ENCODE data around the gene CDKAL1.

CDKAL1 gene

GRCh38 chr6:21110684-21111083 is 576.4 kb downstream of the CDKAL1 start:
- no peak for DNase-seq (ENCODE audit: low spot score)

GRCh38 chr6:21111093-21111725 is 577.0 kb downstream of the CDKAL1 start:
- no peak for DNase-seq (ENCODE audit: low spot score)

- DNase-seq (ENCODE audit: low spot score): no peak
Observed at GRCh38 chr6:21115111-21115510, 580.9 kb downstream of the CDKAL1 start.

DNA sequence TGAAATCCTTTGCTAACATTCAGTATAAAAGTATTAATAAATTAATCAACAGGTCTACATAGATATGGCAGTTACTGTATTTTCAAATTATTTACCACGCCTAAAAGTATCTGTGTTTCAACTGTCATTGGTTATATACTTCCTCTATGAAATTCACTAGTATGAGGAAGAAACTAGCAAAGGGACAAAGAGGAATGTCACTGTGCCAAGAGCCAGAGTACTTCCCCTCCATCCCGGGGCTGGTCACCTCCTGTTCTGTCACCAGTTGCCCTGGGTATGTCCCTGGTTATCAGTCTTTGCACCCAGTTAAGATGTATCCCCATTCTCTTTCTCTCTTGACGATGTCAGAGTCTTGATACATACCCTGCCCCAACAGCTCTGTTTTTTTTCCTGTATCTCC is 582.5 kb downstream of the CDKAL1 start:
- DNase-seq (ENCODE audit: low spot score): no peak

GRCh38 chr6:21118216-21118780 is 584.0 kb downstream of the CDKAL1 start:
- DNase-seq (ENCODE audit: low spot score): no peak

GRCh38 chr6:21121636-21122136 is 587.4 kb downstream of the CDKAL1 start:
- DNase-seq (ENCODE audit: low spot score): no peak

DNA sequence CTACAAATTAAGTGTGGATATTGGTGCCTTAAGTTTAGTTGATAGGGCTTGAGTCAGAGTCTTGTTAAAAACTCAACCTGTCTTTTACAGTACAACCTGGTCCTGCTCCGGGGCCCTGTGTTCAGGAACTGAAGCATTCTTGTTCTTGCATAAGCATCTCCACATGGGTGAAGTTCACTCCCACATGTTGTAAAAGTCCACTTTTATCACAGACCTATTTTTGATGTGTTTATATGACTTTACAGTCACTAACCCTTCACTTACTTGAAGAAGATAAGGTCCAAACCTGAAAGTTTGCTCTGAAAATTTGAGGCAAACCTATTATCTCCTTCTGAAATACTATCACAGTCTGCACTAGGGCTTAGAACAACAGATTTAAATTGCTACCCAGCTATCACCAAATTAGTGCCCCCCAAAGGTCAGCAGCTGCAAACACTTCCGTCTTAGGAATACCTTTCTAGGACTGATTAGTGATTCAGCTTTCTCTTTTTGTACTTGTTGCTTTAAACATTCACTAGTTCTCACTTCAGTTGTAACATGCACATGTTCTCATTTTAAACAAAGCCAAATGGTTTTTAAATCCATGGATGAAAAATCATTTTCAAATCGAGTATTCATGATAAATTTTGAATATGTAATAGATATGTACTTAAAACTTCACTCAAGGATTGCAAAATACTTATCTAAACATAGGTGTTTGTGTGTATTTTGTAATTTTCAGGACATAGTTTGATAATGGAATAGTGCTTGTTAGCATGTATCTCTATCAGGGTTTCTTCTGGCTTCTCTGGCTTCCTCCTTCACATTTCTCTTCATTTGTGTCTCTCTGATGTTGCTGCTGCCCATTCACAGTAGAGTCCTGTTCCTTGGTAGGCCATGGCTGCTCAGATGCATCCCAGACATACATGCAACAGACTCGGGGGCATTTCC is 589.5 kb downstream of the CDKAL1 start:
- no peak for DNase-seq (ENCODE audit: low spot score)

DNA sequence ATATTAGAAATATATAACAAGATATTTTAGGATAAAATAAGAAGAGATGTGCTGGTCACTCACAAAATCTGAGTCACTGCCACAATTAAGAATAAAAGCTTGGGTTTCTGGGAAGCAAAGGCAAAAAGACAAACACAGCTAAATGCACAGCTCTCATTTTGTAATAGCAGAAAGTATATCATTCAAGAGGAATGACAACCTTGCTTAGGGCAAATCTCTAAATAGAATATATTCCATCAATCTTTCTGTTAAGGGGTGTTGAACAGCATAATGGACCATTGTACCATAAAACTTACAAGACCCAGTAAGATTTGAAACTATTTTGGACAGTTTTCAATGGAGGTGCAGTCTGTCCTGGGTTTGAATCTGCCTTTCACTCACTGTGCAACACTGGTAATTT is 594.3 kb downstream of the CDKAL1 start:
- no peak for DNase-seq (ENCODE audit: low spot score)

DNA sequence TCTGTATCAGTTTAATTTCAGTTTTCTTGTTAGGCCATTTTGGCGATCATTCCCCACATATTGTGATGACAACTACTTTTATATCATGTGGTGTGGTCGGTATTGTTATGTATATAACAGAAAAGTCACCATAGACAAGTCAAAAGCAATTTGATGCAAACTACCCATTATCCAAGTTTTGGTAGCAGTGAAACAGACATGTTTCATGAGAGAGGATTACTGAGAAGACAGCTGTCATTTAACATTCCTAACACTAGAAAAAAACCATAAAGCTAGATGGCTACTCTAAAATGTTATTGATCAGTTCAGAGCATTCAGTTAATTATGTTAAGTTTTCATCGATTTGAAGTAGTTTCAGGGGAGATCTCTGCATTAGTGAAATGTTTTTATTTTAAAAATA is 597.1 kb downstream of the CDKAL1 start:
- DNase-seq (ENCODE audit: low spot score): no peak

- DNase-seq (ENCODE audit: low spot score): no peak
Observed at GRCh38 chr6:21132446-21132845, 598.2 kb downstream of the CDKAL1 start.

- DNase-seq (ENCODE audit: low spot score): no peak
Observed at GRCh38 chr6:21132856-21133838, 598.9 kb downstream of the CDKAL1 start.

DNA sequence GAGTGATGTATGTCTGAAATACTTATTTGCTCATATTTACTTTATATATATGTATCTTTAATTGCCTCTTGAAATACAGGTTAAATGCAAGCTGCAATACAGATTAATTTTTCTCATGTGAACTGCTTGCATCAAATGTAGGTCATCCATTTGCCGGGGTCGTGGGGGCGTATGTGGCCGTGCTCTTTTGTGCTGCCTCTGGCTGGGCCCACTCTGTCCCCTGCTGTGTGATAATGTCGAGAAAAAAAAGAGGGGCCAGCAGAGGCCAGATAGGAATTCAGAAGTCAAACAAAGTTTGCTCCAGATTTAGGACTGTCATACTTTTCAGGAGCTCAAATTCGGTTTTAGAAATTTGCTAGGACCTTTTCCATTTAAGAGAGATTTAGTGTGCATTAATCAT is 599.6 kb downstream of the CDKAL1 start:
- DNase-seq (ENCODE audit: low spot score): no peak

GRCh38 chr6:21134356-21134755 is 600.1 kb downstream of the CDKAL1 start:
- DNase-seq (ENCODE audit: low spot score): no peak

GRCh38 chr6:21135484-21136013 is 601.3 kb downstream of the CDKAL1 start:
- no peak for DNase-seq (ENCODE audit: low spot score)

DNA sequence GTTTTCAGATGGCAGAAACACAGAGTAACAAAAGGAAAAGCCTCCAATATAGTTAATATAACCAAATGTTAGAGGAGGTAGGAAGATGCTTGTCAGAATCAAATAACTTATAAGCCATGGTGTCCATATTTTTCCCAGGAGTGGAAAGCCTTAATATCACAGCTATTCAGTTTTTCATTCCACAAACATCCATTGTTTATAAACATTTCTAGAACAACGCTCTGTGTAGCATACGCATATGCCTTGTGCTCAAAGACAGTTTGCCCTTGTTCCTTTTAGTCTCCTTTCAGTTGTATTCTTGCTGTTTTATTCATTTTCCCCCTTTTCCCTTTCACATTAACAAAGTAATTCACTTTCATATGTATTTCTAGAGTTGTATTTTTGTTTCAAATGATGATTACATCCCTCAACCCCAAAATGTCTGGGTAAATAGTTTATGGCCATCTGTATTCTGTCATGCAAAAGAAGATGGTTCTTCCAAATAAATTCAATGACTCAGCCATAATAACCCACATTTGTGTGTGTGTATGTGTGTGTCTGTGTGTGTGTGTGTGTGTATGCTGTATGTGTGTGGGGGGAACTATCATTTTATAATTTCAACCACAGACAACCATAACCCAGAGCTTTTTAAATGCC is 603.6 kb downstream of the CDKAL1 start:
- DNase-seq (ENCODE audit: low spot score): no peak

DNA sequence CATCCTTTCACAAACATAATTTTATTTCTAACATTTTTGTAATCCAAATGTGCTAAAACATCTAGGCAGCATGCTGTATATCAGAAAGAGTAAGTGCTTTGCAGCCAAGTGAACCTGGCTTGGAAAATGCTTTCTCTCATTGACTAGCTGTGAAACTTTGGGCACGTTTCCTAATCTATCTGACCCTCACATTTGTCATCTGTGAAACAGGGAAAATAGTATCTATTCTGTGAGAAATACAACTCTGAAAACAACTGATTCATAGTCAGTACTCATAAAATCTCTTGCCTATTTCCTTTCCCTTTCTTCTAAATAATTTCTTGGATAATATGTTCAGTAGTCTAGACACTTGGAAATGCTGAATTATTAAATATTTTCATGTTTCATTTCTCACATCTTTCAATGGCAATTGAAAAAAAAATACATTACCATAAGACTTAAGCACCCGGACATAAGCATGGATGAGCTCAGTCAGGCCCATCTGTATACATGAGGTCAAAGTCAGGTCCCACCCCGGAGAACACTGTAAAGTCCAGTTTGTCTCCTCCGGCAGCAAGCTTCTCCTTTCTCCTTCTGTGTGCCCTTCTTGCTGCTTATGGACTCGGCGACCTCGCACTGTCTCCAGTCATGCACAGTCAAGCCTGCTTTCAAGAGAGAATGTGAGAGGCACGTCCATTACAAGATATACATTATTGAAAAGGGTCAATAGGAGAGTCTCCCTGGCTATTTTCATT is 604.2 kb downstream of the CDKAL1 start:
- DNase-seq (ENCODE audit: low spot score): no peak

DNA sequence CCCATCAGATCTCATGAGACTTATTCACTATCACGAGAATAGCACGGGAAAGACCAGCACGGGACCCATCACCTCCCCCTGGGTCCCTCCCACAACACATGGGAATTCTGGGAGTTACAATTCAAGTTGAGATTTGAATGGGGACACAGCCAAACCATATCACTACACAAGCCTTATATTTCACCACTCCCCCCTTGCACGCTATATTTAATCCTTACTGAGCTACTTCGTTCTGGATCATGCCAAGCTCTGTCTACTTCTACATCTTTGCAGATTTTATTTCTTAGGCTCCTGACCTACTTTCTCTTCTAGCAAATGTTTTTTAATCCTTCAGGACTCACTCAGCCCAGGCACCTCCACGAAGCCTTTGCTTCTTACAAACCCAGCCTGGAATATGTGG is 606.7 kb downstream of the CDKAL1 start:
- no peak for DNase-seq (ENCODE audit: low spot score)

DNA sequence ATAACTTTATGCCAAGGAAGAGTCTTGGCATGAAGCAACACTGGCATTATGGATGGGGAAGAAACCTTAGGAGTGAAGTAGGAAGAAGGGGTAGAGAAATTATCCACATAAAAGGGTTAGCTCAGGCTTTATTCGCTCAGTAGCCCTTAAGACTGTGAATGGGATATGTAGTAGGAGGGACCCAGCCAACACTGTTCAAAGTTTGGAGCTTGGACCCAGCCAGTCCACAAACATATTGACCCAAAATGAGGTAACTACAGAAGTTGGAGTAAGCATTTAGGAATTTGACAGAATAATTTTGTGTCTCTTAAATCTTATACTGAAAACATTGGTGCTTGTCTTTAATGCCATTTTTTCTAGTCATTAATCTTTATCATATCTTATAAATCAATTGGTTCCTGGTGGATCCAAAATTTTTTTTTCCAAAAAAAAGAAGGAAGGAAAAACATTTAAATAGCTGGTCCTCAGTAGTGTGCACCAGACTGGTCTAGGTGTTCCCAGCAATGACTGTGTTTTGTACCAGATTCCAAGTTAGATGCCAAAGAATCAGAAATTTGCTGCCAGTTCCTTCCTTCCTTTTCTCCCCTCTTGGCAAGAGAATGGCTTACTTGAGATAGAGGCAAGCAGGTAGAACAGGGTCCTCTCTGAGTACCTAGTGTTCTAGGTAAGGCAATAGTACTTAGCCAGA is 607.5 kb downstream of the CDKAL1 start:
- DNase-seq (ENCODE audit: low spot score): no peak

- no peak for DNase-seq (ENCODE audit: low spot score)
Observed at GRCh38 chr6:21142741-21143140, 608.5 kb downstream of the CDKAL1 start.

DNA sequence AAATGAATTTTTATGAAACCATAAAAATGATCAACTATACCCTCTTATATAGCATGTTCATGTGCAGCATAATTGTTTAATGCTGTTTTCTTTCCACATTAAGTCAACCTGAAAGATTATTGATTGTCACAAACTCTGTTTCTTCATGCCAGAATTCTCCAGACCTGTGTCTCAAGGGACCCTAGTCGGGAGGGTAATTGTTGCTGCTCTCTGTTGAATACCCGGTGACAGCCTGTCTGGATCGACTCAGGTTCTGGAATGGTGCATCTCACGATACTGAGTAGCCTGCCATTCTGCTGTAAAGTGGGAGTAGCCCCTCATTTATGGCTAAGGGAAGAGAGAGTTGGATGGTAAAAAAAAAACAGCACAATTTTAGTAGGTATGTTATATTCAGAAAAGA is 609.4 kb downstream of the CDKAL1 start:
- no peak for DNase-seq (ENCODE audit: low spot score)

All from hematopoietic multipotent progenitor cell treated with erythropoietin and hydrocortisone succinate and interleukin-3 and kit ligand, for 17 days (in vitro differentiated cells).